Tibial artery (tissue), 4 donors: ENCODE results near the gene HES1.

Source experiments
- DNase-seq, 2 donors: peaks; one replicate each; pipeline ENCODE4 v3.0.0-alpha.2; 2019
- H3K27ac ChIP-seq, 2 donors: fragments of 200-600 bp; sonication (generic) in 1 of 2; 1 replicate in 1 of 2; 2 replicates in 1 of 2; pipeline ENCODE4 v1.5.1; 2018 to 2019; ENCODE audit warnings: mild to moderate bottlenecking in 1 of 2
- H3K27me3 ChIP-seq, 2 donors: fragments of 200-600 bp; sonication (generic) in 1 of 2; one replicate each; pipeline versions ENCODE4 v1.5.1 to v1.6.0; 2016 to 2019
- H3K36me3 ChIP-seq, 3 donors: fragments of 200-600 bp; sonication (generic) in 2 of 3; one replicate each; pipeline ENCODE4 v1.5.1; 2016 to 2019; ENCODE audit warnings: mild to moderate bottlenecking in 2 of 3
- H3K4me1 ChIP-seq, 4 donors: fragments of 200-600 bp; sonication (generic) in 2 of 4; 1 replicate in 3 of 4; 2 replicates in 1 of 4; pipeline ENCODE4 v1.5.1; 2016 to 2019
- H3K4me3 ChIP-seq, 2 donors: fragments of 200-600 bp; sonication (generic) in 1 of 2; 1 replicate in 1 of 2; 2 replicates in 1 of 2; pipeline ENCODE4 v1.5.1; 2018 to 2019; ENCODE audit warnings: mild to moderate bottlenecking in 2 of 2
- H3K9me3 ChIP-seq, 3 donors: fragments of 200-600 bp; sonication (generic) in 1 of 3; one replicate each; pipeline ENCODE4 v1.5.1; 2016 to 2019
- CTCF ChIP-seq, 2 experiments: fragments of 200-600 bp in 1 of 2; fragments of 450-650 bp in 1 of 2; IDR thresholded peaks; one replicate each; pipeline ENCODE4 v1.5.1; 2017 to 2019; ENCODE audit warnings: antibody characterized with exemption in 2 of 2, mild to moderate bottlenecking in 1 of 2, moderate library complexity in 1 of 2
- intact Hi-C: fragments of 100-400 bp; cut with DNase I; formaldehyde crosslinking; loops from one replicate; pipeline ENCODE4 v1.15.0; 2023; ENCODE audit warnings: low total_unique reads

The HES1 gene

GRCh38 chr3:194135806-194136518 is at the start of gene HES1:
Gene HES1 (plus strand): TSS chr3:194136148. CDS start chr3:194136381, 233 bp downstream.
- Histone ChIP-seq H3K4me3 (peak within 1 kb of the TSS; percentile 67 to 90), H3K4me1 (peaks cover 0 to 62% (median 48%) of the 10 kb centered on the region in 4 donors), H3K27ac (peak within 1 kb of the TSS; percentile 90 to 99), H3K27me3 (no peaks in the 10 kb centered on the region), H3K36me3 (peaks cover 0 to 5% (median 0%) of the 10 kb centered on the region in 3 donors), H3K9me3 (no peaks in the 10 kb centered on the region)
- peak; percentile 93 to 97 for DNase-seq
- intact Hi-C loops, result loop anchor here (2.0 to 10.0 kb wide), 5 partner anchors 65 to 449 kb away; no protein-coding TSS in a partner anchor
- TF ChIP-seq CTCF (IDR thresholded peaks at IDR 0.05), result peak in 1 of 2 experiments; percentile 21

- Histone ChIP-seq H3K9me3 (no peaks in the 10 kb centered on the region), H3K36me3 (no peaks in the 10 kb centered on the region), H3K4me3 (no peak overlapping the region), H3K27me3 (no peaks in the 10 kb centered on the region), H3K4me1 (peaks cover 0 to 24% (median 13%) of the 10 kb centered on the region in 4 donors), H3K27ac (peak overlapping the region; percentile 11 to 42)
- no peak for TF ChIP-seq CTCF (IDR thresholded peaks at IDR 0.05)
- DNase-seq, result no peak
- intact Hi-C loops, result no loop called here
Measured at GRCh38 chr3:194086388-194087075, 49.4 kb upstream of the HES1 start.

GRCh38 chr3:194087280-194087679 is 48.7 kb upstream of the HES1 start:
- no peaks in the 10 kb centered on the region for H3K9me3 ChIP-seq
- TF ChIP-seq CTCF (IDR thresholded peaks at IDR 0.05), result no peak
- intact Hi-C loops, result no loop called here
- peak overlapping the region; percentile 11 to 42 for H3K27ac ChIP-seq
- DNase-seq, result peak in 1 of 2 donors; percentile 10
- no peaks in the 10 kb centered on the region for H3K36me3 ChIP-seq
- H3K4me3 ChIP-seq, result no peak overlapping the region
- no peaks in the 10 kb centered on the region for H3K27me3 ChIP-seq
- peaks cover 0 to 24% (median 13%) of the 10 kb centered on the region in 4 donors for H3K4me1 ChIP-seq

GRCh38 chr3:194087995-194088855 is 47.7 kb upstream of the HES1 start:
- no peaks in the 10 kb centered on the region for H3K36me3 ChIP-seq
- no peak overlapping the region for H3K4me3 ChIP-seq
- peak in 1 of 2 donors; percentile 60 for DNase-seq
- intact Hi-C loops, result no loop called here
- TF ChIP-seq CTCF (IDR thresholded peaks at IDR 0.05), result no peak
- H3K27me3 ChIP-seq, result no peaks in the 10 kb centered on the region
- no peaks in the 10 kb centered on the region for H3K9me3 ChIP-seq
- H3K4me1 ChIP-seq, result peaks cover 0 to 23% (median 13%) of the 10 kb centered on the region in 4 donors
- H3K27ac ChIP-seq, result no peak overlapping the region
